Measurements from ENCODE around the gene EXOC6B.

DNA sequence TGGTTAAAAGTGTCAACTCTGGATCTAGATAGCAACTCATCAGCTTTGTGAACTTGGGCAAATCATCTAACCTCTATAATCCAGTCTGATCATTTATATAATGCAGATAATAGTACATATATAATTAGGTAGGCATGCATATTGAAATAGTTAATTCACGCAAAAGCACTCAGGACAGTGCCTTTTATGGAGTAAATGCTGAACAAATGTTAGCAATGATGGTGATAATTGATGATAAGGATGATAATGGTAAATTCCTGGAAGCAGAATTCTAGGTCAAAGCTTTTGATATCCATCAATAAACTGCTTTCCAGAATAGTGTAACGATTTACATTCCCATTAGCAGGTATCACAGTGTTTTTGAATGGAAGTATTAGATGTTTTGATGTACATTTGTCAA lies 618.5 kb downstream of the EXOC6B start:
- TF ChIP-seq EZH2 (optimal IDR thresholded peaks at IDR 0.05; ENCODE audit: low read depth, low read length) = no peak
- TF ChIP-seq, protein P1, sequence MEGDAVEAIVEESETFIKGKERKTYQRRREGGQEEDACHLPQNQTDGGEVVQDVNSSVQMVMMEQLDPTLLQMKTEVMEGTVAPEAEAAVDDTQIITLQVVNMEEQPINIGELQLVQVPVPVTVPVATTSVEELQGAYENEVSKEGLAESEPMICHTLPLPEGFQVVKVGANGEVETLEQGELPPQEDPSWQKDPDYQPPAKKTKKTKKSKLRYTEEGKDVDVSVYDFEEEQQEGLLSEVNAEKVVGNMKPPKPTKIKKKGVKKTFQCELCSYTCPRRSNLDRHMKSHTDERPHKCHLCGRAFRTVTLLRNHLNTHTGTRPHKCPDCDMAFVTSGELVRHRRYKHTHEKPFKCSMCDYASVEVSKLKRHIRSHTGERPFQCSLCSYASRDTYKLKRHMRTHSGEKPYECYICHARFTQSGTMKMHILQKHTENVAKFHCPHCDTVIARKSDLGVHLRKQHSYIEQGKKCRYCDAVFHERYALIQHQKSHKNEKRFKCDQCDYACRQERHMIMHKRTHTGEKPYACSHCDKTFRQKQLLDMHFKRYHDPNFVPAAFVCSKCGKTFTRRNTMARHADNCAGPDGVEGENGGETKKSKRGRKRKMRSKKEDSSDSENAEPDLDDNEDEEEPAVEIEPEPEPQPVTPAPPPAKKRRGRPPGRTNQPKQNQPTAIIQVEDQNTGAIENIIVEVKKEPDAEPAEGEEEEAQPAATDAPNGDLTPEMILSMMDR (IDR thresholded peaks at IDR 0.05; ENCODE audit: low read length) = no peak
- no peak for TF ChIP-seq EZH2phosphoT487 (IDR thresholded peaks at IDR 0.05; ENCODE audit: low read length)

Data from MM.1S (cell line).